ENCODE results near the gene MAP3K12.

Gene MAP3K12

DNA sequence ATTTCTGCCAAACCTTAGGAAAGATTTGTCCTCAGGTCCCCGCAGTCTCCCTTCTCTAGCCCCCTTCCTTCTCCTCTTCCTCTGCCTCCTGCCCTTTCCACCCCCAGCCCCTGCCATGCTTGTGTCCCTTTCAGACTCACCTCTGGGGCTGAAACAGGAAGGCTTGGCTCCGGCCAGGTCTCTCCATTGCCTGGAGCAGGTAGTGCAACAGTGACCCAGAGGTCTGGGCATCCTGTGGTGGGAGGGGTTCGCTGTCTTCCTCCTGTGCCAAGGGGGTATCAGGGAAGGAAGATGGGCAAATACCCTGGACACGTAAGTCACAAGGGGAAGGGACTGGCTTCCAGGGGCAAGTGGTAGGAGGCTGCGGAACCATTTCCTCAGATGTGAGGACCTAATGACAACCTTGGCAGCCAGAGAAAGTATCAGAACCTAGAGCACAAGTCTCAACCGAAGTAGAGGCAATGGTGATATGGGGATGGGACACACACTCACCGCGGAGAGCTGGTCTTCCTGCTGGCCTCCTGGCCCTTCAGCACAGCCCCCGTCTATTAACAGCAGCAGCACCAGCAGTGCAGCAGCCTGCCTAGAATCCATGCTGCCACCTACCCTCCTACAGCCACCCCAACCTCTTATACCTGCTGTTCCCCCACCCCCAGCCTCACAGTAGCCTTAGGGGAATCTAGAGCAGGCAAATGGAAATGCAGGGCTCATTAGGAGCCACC, 7.8 kb upstream of the MAP3K12 start, which contains the start of gene NPFF:
Gene NPFF (minus strand): TSS at position 604 of the 722 bp plus-strand sequence. CDS start 10 bp downstream, at position 594.
- Histone ChIP-seq H3K4me1 (ENCODE audit: control insufficient read depth in 1 of 2, insufficient read depth in 1 of 2, low read depth in 1 of 2, low read length in 1 of 2) (peaks cover 7 to 11% of the 10 kb centered on the region in 2 experiments), H3K36me3 (peaks cover 28% of the 10 kb centered on the region), H3K9me3 (no peaks in the 10 kb centered on the region), H3K27ac (no peak within 1 kb of the TSS), H3K4me3 (ENCODE audit: low read depth in 1 of 2, low read length in 1 of 2) (no peak within 1 kb of the TSS), H3K27me3 (no peaks in the 10 kb centered on the region)
- TF ChIP-seq, protein P1, sequence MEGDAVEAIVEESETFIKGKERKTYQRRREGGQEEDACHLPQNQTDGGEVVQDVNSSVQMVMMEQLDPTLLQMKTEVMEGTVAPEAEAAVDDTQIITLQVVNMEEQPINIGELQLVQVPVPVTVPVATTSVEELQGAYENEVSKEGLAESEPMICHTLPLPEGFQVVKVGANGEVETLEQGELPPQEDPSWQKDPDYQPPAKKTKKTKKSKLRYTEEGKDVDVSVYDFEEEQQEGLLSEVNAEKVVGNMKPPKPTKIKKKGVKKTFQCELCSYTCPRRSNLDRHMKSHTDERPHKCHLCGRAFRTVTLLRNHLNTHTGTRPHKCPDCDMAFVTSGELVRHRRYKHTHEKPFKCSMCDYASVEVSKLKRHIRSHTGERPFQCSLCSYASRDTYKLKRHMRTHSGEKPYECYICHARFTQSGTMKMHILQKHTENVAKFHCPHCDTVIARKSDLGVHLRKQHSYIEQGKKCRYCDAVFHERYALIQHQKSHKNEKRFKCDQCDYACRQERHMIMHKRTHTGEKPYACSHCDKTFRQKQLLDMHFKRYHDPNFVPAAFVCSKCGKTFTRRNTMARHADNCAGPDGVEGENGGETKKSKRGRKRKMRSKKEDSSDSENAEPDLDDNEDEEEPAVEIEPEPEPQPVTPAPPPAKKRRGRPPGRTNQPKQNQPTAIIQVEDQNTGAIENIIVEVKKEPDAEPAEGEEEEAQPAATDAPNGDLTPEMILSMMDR (IDR thresholded peaks at IDR 0.05) = no peak

DNA sequence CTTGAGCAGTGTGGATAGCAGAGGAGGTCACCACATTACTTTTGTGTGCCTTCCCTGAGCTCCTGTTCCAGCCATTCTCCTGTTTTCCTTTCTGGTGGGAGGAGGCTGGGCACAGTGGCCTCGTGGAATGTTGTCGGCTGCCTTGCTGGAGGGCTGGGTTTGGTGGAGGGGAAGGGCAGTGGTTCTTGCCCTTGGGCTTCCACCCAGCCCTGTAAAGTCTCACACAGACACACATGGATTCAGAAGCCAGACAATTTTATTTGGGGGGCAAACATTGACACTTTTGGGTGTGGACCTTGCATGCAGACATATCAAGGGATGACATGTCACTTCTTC, 7.2 kb upstream of the MAP3K12 start:
- TF ChIP-seq, protein P1 (IDR thresholded peaks at IDR 0.05) = no peak
- no peak overlapping the region for H3K4me3 ChIP-seq (ENCODE audit: low read depth in 1 of 2, low read length in 1 of 2)
- H3K4me1 ChIP-seq (ENCODE audit: control insufficient read depth in 1 of 2, insufficient read depth in 1 of 2, low read depth in 1 of 2, low read length in 1 of 2) = peaks cover 13 to 17% of the 10 kb centered on the region in 2 experiments
- H3K36me3 ChIP-seq = peaks cover 22% of the 10 kb centered on the region
- H3K27ac ChIP-seq = no peak overlapping the region
- no peaks in the 10 kb centered on the region for H3K9me3 ChIP-seq
- no peaks in the 10 kb centered on the region for H3K27me3 ChIP-seq

DNA sequence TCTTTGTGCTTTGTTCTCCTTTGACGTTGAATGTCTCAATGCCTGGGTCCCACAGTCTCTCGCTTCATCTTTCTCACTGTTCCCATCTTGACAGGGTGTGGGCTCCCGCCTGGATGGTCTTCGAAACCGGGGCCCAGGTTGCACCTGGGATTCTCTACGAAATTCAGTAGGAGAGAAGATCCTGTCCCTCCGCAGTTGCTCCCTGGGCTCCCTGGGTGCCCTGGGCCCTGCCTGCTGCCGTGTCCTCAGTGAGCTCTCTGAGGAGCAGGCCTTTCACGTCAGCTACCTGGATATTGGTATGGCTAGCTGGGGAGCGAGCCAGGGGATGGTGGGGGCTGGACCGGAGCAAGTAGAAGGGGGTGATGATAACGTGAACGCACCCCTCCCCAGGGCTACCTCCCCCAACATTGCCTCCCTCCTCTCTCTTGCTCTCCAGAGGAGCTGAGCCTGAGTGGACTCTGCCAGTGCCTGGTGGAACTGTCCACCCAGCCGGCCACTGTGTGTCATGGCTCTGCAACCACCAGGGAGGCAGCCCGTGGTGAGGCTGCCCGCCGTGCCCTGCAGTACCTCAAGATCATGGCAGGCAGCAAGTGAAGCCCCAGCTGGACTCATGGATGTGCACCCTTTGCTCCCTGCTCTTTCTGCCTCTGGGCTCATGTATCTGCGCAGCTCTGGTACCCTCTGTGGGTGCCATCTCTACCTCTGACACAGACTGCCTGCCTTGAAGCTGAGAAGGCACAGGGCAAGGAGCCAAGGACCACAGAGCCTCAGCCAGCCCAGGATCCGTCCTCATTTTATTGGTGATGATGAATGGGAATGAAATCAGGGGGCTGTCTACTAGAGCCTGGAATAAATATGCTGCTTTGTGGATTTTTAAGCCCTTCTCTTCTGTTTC, 6.5 kb upstream of the MAP3K12 start:
- Histone ChIP-seq H3K27me3 (no peaks in the 10 kb centered on the region), H3K9me3 (no peaks in the 10 kb centered on the region), H3K27ac (no peak overlapping the region), H3K4me1 (ENCODE audit: control insufficient read depth in 1 of 2, insufficient read depth in 1 of 2, low read depth in 1 of 2, low read length in 1 of 2) (peaks cover 14 to 20% of the 10 kb centered on the region in 2 experiments), H3K4me3 (ENCODE audit: low read depth in 1 of 2, low read length in 1 of 2) (no peak overlapping the region), H3K36me3 (peaks cover 16% of the 10 kb centered on the region)
- TF ChIP-seq, protein P1 (IDR thresholded peaks at IDR 0.05) = no peak

DNA sequence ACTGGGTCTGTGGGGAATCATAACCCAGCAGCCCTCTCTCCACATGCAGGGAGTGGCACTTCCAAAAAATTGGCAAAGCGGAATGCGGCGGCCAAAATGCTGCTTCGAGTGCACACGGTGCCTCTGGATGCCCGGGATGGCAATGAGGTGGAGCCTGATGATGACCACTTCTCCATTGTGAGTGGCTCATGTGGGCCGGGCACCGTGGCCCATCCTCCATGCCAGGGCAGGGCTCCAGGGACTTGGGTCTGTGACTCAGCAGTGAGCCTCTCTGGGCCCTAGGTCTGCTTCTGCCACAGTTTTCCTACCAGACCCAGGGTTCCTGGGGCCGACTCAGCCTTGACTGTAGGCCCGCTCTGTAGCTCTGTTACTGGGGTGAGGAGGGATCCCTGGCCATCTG, 5.8 kb upstream of the MAP3K12 start:
- Histone ChIP-seq H3K9me3 (no peaks in the 10 kb centered on the region), H3K4me3 (ENCODE audit: low read depth in 1 of 2, low read length in 1 of 2) (no peak overlapping the region), H3K27me3 (no peaks in the 10 kb centered on the region), H3K4me1 (ENCODE audit: control insufficient read depth in 1 of 2, insufficient read depth in 1 of 2, low read depth in 1 of 2, low read length in 1 of 2) (peaks cover 17 to 23% of the 10 kb centered on the region in 2 experiments), H3K27ac (no peak overlapping the region), H3K36me3 (peaks cover 9% of the 10 kb centered on the region)
- TF ChIP-seq, protein P1 (IDR thresholded peaks at IDR 0.05) = no peak

DNA sequence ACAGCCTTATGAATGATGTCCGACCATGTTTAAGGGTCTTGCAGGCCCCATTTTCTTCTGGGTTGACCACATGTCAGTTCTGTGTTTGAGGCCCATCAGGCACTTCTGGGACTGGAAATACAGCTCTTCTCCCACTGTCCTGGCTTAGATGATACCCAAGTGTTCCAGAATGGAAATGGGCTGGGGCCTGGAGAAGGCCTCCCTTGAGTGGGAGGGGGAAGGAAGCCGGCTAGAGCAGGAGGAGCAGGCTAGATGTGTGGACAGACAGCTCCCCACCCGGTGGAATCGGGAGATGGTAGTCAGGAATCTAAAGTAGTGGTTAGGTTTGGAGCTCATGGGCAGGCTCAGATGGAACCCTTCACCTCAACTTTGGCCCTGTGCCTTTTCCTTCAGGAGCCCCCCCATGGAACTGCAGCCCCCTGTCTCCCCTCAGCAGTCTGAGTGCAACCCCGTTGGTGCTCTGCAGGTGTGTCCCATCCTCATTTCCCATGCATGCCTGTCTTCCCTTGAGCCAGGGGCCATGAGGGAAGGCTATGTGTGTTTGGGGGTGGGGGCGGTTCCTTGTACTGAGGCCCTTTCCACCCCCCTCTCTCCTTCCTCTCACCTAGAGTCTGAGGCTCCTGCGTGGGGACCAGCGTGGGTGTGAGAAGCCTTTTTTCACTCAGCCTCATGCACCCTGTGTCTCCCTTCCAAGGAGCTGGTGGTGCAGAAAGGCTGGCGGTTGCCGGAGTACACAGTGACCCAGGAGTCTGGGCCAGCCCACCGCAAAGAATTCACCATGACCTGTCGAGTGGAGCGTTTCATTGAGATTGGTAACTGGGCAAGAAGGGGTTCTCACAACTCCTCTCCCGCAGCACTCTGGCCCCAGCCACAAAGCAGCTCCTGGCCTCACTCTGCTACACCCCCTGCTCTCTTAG, 5.0 kb upstream of the MAP3K12 start:
- H3K36me3 ChIP-seq = peaks cover 8% of the 10 kb centered on the region
- no peak overlapping the region for H3K4me3 ChIP-seq (ENCODE audit: low read depth in 1 of 2, low read length in 1 of 2)
- TF ChIP-seq, protein P1 (IDR thresholded peaks at IDR 0.05) = no peak
- peaks cover under 1% of the 10 kb centered on the region for H3K27me3 ChIP-seq
- peaks cover 25 to 29% of the 10 kb centered on the region in 2 experiments for H3K4me1 ChIP-seq (ENCODE audit: control insufficient read depth in 1 of 2, insufficient read depth in 1 of 2, low read depth in 1 of 2, low read length in 1 of 2)
- no peak overlapping the region for H3K27ac ChIP-seq
- no peaks in the 10 kb centered on the region for H3K9me3 ChIP-seq

Measured in neutrophil (primary cell).